ENCODE measurements around the gene CTBP2. TPM values are rescaled to one million over a fixed set of nuclear protein-coding genes. Genes with fewer than 3 reads are reported as not detected.

CTBP2 gene
- total and polyA plus RNA-seq, 10 of the 15 experiments (the other 5 are each of a cell fraction or from before 2014, with no cell fraction given), result 0.02 to 0.72 (median 0.06) TPM; not detected in 2

DNA sequence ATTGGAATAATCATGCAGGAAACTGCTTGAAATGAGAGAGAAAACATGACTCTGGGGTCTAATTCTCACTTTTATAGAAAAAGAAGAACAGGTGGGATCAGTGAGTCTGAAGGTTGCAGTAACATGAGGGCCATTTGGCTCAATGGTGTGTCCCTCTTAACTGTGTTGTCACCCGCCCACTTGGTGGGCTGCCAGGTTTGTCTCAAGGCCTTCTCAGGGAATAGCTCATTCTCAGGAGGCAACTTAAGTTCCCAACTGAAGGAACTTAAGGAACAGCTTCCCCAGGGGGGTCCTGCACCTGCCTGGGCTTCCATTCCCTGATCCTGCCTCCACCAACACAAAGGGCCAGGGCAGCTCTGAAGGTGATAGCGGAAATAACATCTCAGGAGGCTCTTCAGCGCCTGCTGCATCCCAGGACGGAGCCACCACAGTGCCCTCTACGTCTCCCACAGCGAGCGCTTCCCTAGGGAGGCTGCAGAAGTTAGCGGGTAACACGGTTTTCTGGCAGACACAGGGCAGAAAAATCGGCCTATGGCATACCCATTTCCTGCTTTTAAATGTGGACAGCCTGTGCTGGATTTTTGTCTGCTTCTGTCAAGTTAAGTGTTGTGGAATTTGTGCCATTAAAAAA, 129.7 kb downstream of the CTBP2 start (continued):
- TF ChIP-seq, protein P1, sequence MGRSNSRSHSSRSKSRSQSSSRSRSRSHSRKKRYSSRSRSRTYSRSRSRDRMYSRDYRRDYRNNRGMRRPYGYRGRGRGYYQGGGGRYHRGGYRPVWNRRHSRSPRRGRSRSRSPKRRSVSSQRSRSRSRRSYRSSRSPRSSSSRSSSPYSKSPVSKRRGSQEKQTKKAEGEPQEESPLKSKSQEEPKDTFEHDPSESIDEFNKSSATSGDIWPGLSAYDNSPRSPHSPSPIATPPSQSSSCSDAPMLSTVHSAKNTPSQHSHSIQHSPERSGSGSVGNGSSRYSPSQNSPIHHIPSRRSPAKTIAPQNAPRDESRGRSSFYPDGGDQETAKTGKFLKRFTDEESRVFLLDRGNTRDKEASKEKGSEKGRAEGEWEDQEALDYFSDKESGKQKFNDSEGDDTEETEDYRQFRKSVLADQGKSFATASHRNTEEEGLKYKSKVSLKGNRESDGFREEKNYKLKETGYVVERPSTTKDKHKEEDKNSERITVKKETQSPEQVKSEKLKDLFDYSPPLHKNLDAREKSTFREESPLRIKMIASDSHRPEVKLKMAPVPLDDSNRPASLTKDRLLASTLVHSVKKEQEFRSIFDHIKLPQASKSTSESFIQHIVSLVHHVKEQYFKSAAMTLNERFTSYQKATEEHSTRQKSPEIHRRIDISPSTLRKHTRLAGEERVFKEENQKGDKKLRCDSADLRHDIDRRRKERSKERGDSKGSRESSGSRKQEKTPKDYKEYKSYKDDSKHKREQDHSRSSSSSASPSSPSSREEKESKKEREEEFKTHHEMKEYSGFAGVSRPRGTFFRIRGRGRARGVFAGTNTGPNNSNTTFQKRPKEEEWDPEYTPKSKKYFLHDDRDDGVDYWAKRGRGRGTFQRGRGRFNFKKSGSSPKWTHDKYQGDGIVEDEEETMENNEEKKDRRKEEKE (IDR thresholded peaks at IDR 0.05), result no peak
- TF ChIP-seq HDGF (IDR thresholded peaks at IDR 0.05) (no peak), BCL11A (IDR thresholded peaks at IDR 0.05; ENCODE audit: low read depth, low read length) (no peak), IRF4 (IDR thresholded peaks at IDR 0.05; ENCODE audit: low read depth, low read length) (no peak)
- TF ChIP-seq, protein P2, sequence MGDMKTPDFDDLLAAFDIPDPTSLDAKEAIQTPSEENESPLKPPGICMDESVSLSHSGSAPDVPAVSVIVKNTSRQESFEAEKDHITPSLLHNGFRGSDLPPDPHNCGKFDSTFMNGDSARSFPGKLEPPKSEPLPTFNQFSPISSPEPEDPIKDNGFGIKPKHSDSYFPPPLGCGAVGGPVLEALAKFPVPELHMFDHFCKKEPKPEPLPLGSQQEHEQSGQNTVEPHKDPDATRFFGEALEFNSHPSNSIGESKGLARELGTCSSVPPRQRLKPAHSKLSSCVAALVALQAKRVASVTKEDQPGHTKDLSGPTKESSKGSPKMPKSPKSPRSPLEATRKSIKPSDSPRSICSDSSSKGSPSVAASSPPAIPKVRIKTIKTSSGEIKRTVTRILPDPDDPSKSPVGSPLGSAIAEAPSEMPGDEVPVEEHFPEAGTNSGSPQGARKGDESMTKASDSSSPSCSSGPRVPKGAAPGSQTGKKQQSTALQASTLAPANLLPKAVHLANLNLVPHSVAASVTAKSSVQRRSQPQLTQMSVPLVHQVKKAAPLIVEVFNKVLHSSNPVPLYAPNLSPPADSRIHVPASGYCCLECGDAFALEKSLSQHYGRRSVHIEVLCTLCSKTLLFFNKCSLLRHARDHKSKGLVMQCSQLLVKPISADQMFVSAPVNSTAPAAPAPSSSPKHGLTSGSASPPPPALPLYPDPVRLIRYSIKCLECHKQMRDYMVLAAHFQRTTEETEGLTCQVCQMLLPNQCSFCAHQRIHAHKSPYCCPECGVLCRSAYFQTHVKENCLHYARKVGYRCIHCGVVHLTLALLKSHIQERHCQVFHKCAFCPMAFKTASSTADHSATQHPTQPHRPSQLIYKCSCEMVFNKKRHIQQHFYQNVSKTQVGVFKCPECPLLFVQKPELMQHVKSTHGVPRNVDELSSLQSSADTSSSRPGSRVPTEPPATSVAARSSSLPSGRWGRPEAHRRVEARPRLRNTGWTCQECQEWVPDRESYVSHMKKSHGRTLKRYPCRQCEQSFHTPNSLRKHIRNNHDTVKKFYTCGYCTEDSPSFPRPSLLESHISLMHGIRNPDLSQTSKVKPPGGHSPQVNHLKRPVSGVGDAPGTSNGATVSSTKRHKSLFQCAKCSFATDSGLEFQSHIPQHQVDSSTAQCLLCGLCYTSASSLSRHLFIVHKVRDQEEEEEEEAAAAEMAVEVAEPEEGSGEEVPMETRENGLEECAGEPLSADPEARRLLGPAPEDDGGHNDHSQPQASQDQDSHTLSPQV (IDR thresholded peaks at IDR 0.05), result no peak

Measured in GM12878 (cell line).